Middle frontal gyrus (tissue), 1 donor: ENCODE results near the gene ELL.

Source experiments
- DNase-seq: peaks from one replicate; pipeline ENCODE4 v3.0.0-alpha.2; 2015; ENCODE audit warnings: low spot score; ENCODE audit errors: extremely low spot score

The ELL gene

GRCh38 chr19:18446811-18447359 is 75.0 kb downstream of the ELL start:
- DNase-seq, result no peak

GRCh38 chr19:18446145-18446810 is 75.6 kb downstream of the ELL start:
- no peak for DNase-seq

GRCh38 chr19:18445262-18445948 is 76.5 kb downstream of the ELL start:
- DNase-seq, result no peak

- no peak for DNase-seq
Measured at GRCh38 chr19:18444513-18444912, 77.4 kb downstream of the ELL start.

GRCh38 chr19:18443831-18444230 is 78.0 kb downstream of the ELL start:
- DNase-seq, result no peak

GRCh38 chr19:18443406-18443805 is 78.5 kb downstream of the ELL start:
- no peak for DNase-seq

GRCh38 chr19:18442941-18443340 is 78.9 kb downstream of the ELL start:
- no peak for DNase-seq

GRCh38 chr19:18441804-18442788 is 79.8 kb downstream of the ELL start:
- DNase-seq, result no peak

GRCh38 chr19:18440936-18441803 is 80.7 kb downstream of the ELL start:
- DNase-seq, result no peak

GRCh38 chr19:18440415-18440877 is 81.4 kb downstream of the ELL start:
- no peak for DNase-seq

GRCh38 chr19:18439910-18440237 is 82.0 kb downstream of the ELL start:
- DNase-seq, result no peak

- DNase-seq, result no peak
Measured at GRCh38 chr19:18439025-18439909, 82.6 kb downstream of the ELL start.

GRCh38 chr19:18438331-18439024 is 83.4 kb downstream of the ELL start:
- DNase-seq, result no peak

GRCh38 chr19:18437491-18438330 is 84.2 kb downstream of the ELL start, which contains the start of gene ISYNA1:
Gene ISYNA1 (minus strand): TSS chr19:18438133. CDS start chr19:18437979, 154 bp downstream.
- no peak for DNase-seq

GRCh38 chr19:18436671-18437490 is 85.0 kb downstream of the ELL start:
- no peak for DNase-seq

- no peak for DNase-seq
Measured at GRCh38 chr19:18435842-18436670, 85.8 kb downstream of the ELL start.
